ENCODE results near the gene SNX32.

- no peak for TF ChIP-seq GATA2 (IDR thresholded peaks at IDR 0.05; ENCODE audit: low read depth, low read length)
- no peak for TF ChIP-seq GATA3 (IDR thresholded peaks at IDR 0.05; ENCODE audit: low read depth, low read length)
Observed at GRCh38 chr11:65851811-65852507, 18.2 kb downstream of the SNX32 start.
